HG03565 (cell line): ENCODE measurements around the gene CLUH.

ENCODE experiments used
- ATAC-seq: cut with Tn5 transposase; IDR thresholded peaks from one replicate; pipeline ENCODE4 v1.9.1; 2021; ENCODE audit warnings: mild to moderate bottlenecking, moderate library complexity; ENCODE audit not compliant: unreplicated experiment

CLUH gene

GRCh38 chr17:2711608-2712299, at the start of gene CLUH:
CLUH (minus strand) TSS chr17:2711764; CDS start chr17:2711661, 103 bp downstream.
- peak; percentile 64 for ATAC-seq

DNA sequence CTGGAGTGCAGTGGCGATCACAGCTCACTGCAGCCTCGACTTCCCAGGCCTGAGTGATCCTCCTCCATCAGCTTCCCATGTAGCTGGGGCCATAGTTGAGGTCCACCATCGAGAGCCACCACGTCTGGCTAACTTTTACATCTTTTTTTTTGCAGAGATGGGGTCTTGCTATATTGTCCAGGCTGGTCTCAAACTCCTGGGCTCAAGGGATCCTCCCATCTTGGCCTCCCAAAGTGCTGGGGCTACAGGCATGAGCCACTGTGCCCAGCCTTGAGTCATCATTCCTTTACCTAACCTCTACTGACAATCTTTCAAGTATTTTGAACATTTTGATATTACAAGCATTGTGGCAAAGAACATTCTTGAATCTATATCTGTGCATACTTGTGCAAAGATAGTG, 47.3 kb upstream of the CLUH start:
- ATAC-seq, result no peak

DNA sequence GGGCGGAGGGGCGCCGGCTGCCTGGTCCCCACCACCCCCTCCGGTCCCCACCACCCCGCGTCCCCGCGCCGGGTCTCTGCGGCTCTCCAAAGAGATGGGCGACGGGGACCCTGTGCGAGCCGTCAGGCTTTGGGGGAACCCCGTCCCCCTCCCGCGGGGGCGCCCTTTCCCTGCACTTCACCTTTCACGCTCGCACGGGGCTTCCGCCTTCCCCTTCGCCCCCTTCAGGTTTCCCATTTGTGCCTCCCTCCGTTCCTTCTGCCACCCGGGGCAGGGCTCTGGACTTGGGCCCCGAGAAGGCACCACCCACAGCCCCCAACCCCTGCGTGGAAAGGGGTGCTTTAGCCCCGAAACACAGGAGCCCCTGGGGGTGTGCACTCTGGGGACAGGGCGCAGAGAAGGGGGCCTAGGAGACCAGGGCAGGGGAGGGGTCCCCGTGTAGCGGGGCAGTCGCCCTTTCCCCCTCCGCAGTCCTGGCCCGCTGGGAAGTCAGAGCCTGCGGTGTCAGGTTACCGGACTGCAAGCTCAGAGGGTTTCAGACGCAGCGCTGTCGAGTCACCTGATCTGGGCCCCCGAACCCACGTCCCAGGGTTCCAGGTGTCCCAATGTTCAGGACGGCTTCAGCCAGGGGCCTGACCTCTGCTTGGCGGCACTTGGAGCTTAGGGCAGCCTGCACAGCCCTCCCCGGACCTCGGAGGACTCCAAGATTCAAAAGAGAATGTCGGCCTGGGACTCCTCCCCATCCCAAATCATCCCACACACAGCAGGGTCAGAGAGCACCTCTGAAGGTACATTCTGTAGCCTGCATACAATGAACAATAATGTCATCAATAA, 44.5 kb upstream of the CLUH start:
- ATAC-seq, result no peak

GRCh38 chr17:2751491-2751890, 39.9 kb upstream of the CLUH start:
- no peak for ATAC-seq

DNA sequence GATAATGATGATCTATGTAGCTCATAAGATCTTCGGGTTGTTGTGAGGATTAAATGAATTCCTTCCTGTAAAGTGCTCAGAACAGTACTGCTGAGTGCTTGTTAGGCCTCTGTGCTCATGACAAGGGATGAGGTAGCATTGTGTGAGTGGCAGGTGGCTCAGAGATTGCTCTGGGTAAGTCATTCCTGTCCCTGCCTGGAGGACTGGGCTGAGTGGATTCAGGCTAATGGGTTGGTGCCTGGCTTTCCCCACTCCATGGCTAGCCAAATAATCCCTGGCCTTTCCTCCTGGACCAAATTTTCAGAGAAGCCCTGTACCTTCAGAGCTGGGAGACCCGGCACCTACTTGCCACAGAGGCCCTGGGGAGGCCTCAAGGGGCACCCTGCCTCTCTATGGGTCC, 39.2 kb upstream of the CLUH start:
- ATAC-seq, result no peak

DNA sequence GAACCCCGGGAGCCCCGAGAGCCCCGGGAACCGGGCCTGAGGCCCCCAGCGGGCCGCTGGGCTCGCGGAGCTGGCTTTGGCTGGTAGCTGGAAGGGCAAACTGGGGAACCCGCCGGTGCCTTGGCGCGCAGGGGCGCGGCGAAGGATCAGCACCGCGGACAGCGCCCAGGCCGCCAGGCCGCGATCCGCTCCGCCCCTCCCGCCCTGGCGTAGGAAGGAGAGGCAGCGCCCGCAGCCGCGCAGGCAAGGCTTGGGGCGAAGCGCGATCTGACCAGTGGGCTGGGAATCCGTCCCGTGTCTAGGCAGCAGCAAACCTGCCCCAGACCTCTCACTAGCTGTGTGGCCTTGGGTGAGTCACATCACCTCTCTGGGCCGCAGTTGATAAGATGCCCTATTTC, 38.2 kb upstream of the CLUH start:
- no peak for ATAC-seq

DNA sequence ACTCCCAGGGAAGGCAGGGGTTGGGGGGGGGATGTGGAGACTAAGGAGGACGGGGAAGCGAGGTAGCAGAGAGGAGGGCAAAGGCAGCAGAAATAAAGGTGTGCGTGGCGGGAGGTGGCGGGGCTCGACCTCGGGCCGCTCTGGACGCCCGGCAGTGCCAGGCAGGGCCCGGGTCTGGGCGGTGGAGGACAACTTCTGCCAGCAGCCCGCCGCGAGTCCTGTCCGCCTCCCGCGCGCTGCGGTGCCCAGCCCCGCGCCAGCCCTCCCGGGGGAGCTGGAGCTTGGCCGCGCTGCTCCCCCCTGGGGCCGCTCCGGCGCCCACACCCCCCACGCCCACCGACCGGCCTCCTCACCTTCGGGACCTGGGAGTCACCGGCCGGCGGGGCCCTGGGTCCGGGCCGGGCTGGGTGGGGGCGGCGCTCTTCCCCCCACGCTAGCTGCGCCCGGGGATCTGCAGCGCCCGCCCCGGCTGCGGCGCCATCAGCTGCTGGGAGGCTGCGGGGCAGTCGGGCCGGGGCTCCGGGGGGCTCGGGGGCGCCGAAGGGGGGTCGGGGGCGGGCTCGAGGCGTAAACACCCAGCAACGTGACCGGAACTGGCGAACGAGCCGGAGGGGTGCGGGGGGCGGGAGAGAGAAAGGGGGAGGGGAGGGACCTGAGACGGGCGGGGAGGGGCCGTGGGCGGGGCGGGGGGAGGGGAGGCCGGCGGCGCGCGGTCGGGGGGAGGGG, 37.7 kb upstream of the CLUH start, which contains the start of gene CCDC92B:
TSS of gene CCDC92B (minus strand) at position 595 of the 726 bp plus-strand sequence. CDS start 14,507 bp downstream, outside the sequence.
- no peak for ATAC-seq

- no peak for ATAC-seq
These were observed 33.9 kb upstream of the CLUH start for GRCh38 chr17:2745317-2746037.

DNA sequence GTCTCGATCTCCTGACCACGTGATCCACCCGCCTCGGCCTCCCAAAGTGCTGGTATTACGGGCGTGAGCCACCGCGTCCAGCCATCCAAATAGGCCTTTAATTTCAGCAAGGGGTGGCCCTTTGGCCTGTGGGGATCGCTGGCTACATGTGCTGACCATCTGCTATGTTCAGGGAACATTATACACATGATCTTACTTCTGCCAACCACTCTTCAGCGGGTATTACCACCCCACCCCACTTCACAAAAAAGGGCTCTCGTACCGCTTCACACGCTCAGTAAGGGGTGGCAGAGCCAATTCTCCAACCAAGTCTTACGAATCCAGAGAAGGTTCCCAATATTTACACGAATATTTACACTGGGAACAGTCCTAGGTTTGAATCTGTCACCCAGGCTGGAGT, 26.1 kb upstream of the CLUH start:
- no peak for ATAC-seq

- ATAC-seq, result no peak
These were observed 25.4 kb upstream of the CLUH start for GRCh38 chr17:2736956-2737355.

GRCh38 chr17:2735896-2736295, 24.3 kb upstream of the CLUH start:
- no peak for ATAC-seq

- ATAC-seq, result no peak
These were observed 23.4 kb upstream of the CLUH start for GRCh38 chr17:2734939-2735338.

DNA sequence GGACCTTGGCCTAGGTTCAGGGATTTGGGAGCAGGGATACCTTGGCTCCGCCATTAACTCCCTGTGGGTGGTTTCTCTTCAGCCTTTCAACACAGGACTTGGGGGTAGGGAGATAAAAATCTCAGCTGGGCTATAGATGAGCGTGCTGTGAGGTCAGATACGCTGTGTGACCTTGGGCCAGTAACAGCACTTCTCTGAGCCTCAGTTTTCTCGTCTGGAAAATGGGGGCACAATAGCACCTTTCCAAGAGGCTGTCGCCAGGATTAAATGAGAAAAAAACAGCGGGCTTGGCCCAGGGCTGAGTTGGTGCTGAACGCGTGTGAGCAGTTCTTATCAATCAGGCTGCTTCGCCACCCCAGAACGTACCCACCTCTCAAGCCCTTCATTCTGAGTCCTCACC, 20.2 kb upstream of the CLUH start:
- ATAC-seq, result no peak

GRCh38 chr17:2730764-2731353, 19.3 kb upstream of the CLUH start:
- ATAC-seq, result no peak

DNA sequence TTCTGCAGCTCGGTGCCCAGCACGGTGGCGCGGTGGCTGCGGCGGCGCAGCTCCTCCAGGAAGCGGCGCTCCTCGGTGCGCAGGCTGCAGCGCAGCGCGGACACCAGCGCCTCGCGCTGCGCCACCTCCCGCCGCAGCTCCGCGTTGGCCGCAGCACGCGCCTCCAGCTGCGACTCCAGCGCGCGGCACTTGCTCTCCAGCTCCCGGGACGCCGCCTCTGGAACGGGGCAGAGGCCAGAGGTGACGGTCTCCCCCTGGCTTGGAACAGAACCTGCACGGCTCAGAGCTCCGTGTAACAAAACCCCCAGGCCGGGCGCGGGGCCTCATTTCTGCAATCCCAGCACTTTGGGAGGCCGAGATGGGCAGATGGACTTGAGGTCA, 13.2 kb upstream of the CLUH start:
- ATAC-seq, result no peak

DNA sequence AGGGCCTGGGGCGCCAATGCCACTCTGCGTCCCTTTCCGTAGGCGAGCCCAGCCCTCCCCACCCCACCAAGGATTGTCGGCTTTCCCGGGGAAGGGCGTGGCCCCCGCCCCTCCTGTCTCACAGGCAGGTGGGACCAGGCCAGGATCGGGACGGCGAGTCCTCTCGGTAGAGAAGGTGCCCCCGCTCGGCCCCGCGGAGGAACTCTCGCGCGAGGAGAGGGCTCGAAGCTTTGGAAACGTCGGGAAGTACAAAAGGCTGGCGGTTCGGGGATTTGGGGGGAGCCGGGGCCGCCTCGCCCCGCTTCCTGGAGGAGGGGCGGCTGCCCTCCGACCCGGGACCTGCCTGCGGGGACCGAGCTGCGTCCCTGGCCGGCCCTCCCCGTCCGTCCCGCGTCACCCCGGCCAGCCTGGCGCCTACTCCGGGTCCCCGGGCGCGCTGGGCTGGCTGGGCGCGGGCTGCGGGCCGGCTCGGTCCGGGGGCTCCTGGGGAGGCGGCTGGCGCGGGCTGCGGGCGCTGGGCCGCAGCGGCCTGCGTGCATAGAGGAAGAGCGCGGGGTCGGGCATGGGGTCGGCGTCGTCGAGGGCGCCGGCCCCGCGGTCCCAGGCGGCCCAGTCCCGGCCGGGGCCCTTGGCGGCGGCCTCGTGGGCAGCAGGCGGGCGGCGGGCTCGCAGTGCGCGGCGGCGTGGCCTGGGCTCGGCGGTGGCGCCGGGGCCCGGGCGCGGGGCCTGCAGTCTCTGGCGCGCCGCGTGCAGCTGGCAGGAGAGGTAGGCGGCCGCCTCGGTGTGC, 12.6 kb upstream of the CLUH start:
- ATAC-seq, result no peak

GRCh38 chr17:2723505-2723996, 12.0 kb upstream of the CLUH start:
- no peak for ATAC-seq

DNA sequence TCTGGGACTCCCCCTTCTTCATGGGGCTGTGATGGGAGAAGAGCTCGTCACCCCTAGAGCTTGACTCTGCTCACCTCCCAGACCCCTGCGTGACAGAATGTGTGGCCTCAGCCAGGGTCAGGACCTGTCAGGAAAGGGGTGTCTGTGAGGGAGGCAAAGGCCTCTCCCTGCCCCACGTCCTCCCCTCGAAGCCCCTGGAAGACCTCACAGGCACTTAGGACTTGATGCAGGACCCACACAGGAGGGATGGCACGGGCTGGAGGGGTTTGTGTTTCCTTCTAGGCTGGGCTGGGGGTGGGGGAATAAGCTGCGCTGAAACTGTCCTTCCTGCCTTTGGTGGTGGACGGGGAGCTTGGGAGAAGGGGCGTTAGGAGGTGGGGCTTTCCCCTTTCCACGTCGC, 11.0 kb upstream of the CLUH start:
- ATAC-seq, result no peak

DNA sequence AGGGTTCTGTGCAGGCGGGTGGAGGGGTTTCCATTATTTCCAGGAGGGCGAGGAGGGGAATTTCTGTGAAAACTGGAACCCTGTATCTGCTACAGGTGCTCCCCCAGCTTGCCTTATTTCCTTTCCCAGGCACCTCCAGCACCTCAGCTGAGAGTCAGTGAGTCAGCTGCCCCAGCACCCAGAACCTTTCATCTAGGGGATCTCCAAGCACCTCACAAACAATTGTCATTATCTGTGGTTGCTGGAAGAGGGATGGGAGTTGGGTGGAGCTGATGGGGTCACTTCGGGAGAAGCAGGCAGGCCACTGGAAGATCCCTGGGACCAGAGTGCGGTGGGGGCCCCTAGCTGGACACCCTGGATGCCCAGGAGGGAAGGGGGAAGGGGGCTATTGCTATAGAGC, 10.0 kb upstream of the CLUH start:
- ATAC-seq, result no peak

GRCh38 chr17:2719861-2720260, 8.3 kb upstream of the CLUH start:
- ATAC-seq, result no peak
